ENCODE data around the gene AKT3. TPM values are rescaled to one million over a fixed set of nuclear protein-coding genes. Genes with fewer than 3 reads are reported as not detected.
"Not testable (repeated sequence)": the region's sequence is repeated elsewhere in the genome, so short reads cannot be mapped to it uniquely, and the experiment has no call there.

The AKT3 gene
- total RNA-seq, 1 experiment from 2014 or later, result 55.0 TPM

- no peaks in the 10 kb centered on the region for H3K4me1 ChIP-seq (replicated peaks)
- no peak for DNase-seq (ENCODE audit: low read depth in 1 of 2, low spot score in 2 of 2)
- H3K36me3 ChIP-seq, result peaks cover 25% of the 10 kb centered on the region
- H3K4me3 ChIP-seq, result no peak overlapping the region
- H3K27ac ChIP-seq, result no peak overlapping the region
- no peaks in the 10 kb centered on the region for H3K9me3 ChIP-seq (replicated peaks)
- no peaks in the 10 kb centered on the region for H3K27me3 ChIP-seq (replicated peaks)
Measured at GRCh38 chr1:243605604-243606003, 244.4 kb downstream of the AKT3 start.

GRCh38 chr1:243601720-243602119 is 248.3 kb downstream of the AKT3 start:
- Histone ChIP-seq H3K4me3 (no peak overlapping the region), H3K27ac (no peak overlapping the region), H3K4me1 (replicated peaks) (peaks cover 1% of the 10 kb centered on the region; the same call in 1 of the 2 replicates), H3K27me3 (replicated peaks) (no peaks in the 10 kb centered on the region), H3K9me3 (replicated peaks) (no peaks in the 10 kb centered on the region), H3K36me3 (peaks cover 11% of the 10 kb centered on the region; the same call in 1 of the 2 replicates)
- no peak for DNase-seq (ENCODE audit: low read depth in 1 of 2, low spot score in 2 of 2)

- no peaks in the 10 kb centered on the region for H3K27me3 ChIP-seq (replicated peaks)
- peaks cover 10% of the 10 kb centered on the region; the same call in 1 of the 2 replicates for H3K4me1 ChIP-seq (replicated peaks)
- DNase-seq (ENCODE audit: low read depth in 1 of 2, low spot score in 2 of 2), result no peak
- H3K27ac ChIP-seq, result no peak overlapping the region
- H3K36me3 ChIP-seq, result peaks cover 9% of the 10 kb centered on the region
- no peak overlapping the region for H3K4me3 ChIP-seq
- H3K9me3 ChIP-seq (replicated peaks), result no peaks in the 10 kb centered on the region
Measured at GRCh38 chr1:243598433-243598832, 251.6 kb downstream of the AKT3 start.

GRCh38 chr1:243597383-243597782 is 252.7 kb downstream of the AKT3 start:
- no peak for DNase-seq (ENCODE audit: low read depth in 1 of 2, low spot score in 2 of 2)
- Histone ChIP-seq H3K36me3 (peaks cover 9% of the 10 kb centered on the region), H3K4me3 (no peak overlapping the region), H3K27ac (no peak overlapping the region), H3K9me3 (replicated peaks) (no peaks in the 10 kb centered on the region), H3K27me3 (replicated peaks) (no peaks in the 10 kb centered on the region), H3K4me1 (replicated peaks) (peaks cover 10% of the 10 kb centered on the region; the same call in 1 of the 2 replicates)

GRCh38 chr1:243596431-243597062 is 253.5 kb downstream of the AKT3 start:
- DNase-seq (ENCODE audit: low read depth in 1 of 2, low spot score in 2 of 2), result peak in 1 of 2 experiments; percentile 46
- H3K9me3 ChIP-seq (replicated peaks), result no peaks in the 10 kb centered on the region
- H3K4me1 ChIP-seq (replicated peaks), result peaks cover 10% of the 10 kb centered on the region; the same call in 1 of the 2 replicates
- no peak overlapping the region for H3K4me3 ChIP-seq
- H3K27me3 ChIP-seq (replicated peaks), result no peaks in the 10 kb centered on the region
- H3K27ac ChIP-seq, result no peak overlapping the region
- H3K36me3 ChIP-seq, result peaks cover 4% of the 10 kb centered on the region; the same call in 1 of the 2 replicates

GRCh38 chr1:243595527-243596210 is 254.4 kb downstream of the AKT3 start:
- no peak for DNase-seq (ENCODE audit: low read depth in 1 of 2, low spot score in 2 of 2)
- Histone ChIP-seq H3K27me3 (replicated peaks) (no peaks in the 10 kb centered on the region), H3K9me3 (replicated peaks) (no peaks in the 10 kb centered on the region), H3K36me3 (peaks cover 3% of the 10 kb centered on the region; the same call in 1 of the 2 replicates), H3K4me1 (replicated peaks) (peaks cover 10% of the 10 kb centered on the region; the same call in 1 of the 2 replicates), H3K27ac (0 out of 2 replicates have a peak overlapping the region, but pooled peaks have one; percentile 11), H3K4me3 (no peak overlapping the region)

GRCh38 chr1:243594455-243594854 is 255.6 kb downstream of the AKT3 start:
- Histone ChIP-seq H3K27ac (no peak overlapping the region), H3K4me3 (no peak overlapping the region), H3K9me3 (replicated peaks) (no peaks in the 10 kb centered on the region), H3K27me3 (replicated peaks) (no peaks in the 10 kb centered on the region), H3K36me3 (peaks cover 3% of the 10 kb centered on the region; the same call in 1 of the 2 replicates), H3K4me1 (replicated peaks) (peaks cover 10% of the 10 kb centered on the region; the same call in 1 of the 2 replicates)
- no peak for DNase-seq (ENCODE audit: low read depth in 1 of 2, low spot score in 2 of 2)

GRCh38 chr1:243589286-243589685 is 260.8 kb downstream of the AKT3 start:
- H3K27me3 ChIP-seq (replicated peaks); H3K9me3 ChIP-seq (replicated peaks); H3K27ac ChIP-seq; DNase-seq (ENCODE audit: low read depth in 1 of 2, low spot score in 2 of 2); H3K4me3 ChIP-seq; H3K4me1 ChIP-seq (replicated peaks): not testable (repeated sequence)
- H3K36me3 ChIP-seq, result peaks cover 16% of the 10 kb centered on the region

GRCh38 chr1:243587823-243588560 is 262.1 kb downstream of the AKT3 start:
- H3K36me3 ChIP-seq, result peaks cover 16% of the 10 kb centered on the region
- H3K4me1 ChIP-seq (replicated peaks), result no peaks in the 10 kb centered on the region
- no peaks in the 10 kb centered on the region; the same call in 1 of the 2 replicates for H3K9me3 ChIP-seq (replicated peaks)
- no peaks in the 10 kb centered on the region for H3K27me3 ChIP-seq (replicated peaks)
- no peak overlapping the region for H3K27ac ChIP-seq
- no peak overlapping the region for H3K4me3 ChIP-seq
- no peak for DNase-seq (ENCODE audit: low read depth in 1 of 2, low spot score in 2 of 2)

- H3K4me1 ChIP-seq (replicated peaks), result no peaks in the 10 kb centered on the region
- no peak overlapping the region for H3K27ac ChIP-seq
- no peaks in the 10 kb centered on the region for H3K27me3 ChIP-seq (replicated peaks)
- no peak overlapping the region for H3K4me3 ChIP-seq
- H3K9me3 ChIP-seq (replicated peaks), result peaks cover 3% of the 10 kb centered on the region
- H3K36me3 ChIP-seq, result peaks cover 16% of the 10 kb centered on the region
- no peak for DNase-seq (ENCODE audit: low read depth in 1 of 2, low spot score in 2 of 2)
Measured at GRCh38 chr1:243587285-243587684, 262.8 kb downstream of the AKT3 start.

- Histone ChIP-seq H3K4me3 (no peak overlapping the region), H3K27ac (no peak overlapping the region), H3K9me3 (replicated peaks) (peaks cover 3% of the 10 kb centered on the region), H3K4me1 (replicated peaks) (no peaks in the 10 kb centered on the region), H3K27me3 (replicated peaks) (no peaks in the 10 kb centered on the region), H3K36me3 (peaks cover 16% of the 10 kb centered on the region)
- DNase-seq (ENCODE audit: low read depth in 1 of 2, low spot score in 2 of 2), result no peak
Measured at GRCh38 chr1:243585982-243586381, 264.1 kb downstream of the AKT3 start.

- DNase-seq (ENCODE audit: low read depth in 1 of 2, low spot score in 2 of 2), result no peak
Measured at GRCh38 chr1:243582326-243582725, 267.7 kb downstream of the AKT3 start.

GRCh38 chr1:243580984-243581383 is 269.1 kb downstream of the AKT3 start:
- Histone ChIP-seq H3K36me3 (peaks cover 22% of the 10 kb centered on the region), H3K27ac (no peak overlapping the region), H3K27me3 (replicated peaks) (no peaks in the 10 kb centered on the region), H3K9me3 (replicated peaks) (peaks cover 6% of the 10 kb centered on the region), H3K4me1 (replicated peaks) (no peaks in the 10 kb centered on the region), H3K4me3 (no peak overlapping the region)
- no peak for DNase-seq (ENCODE audit: low read depth in 1 of 2, low spot score in 2 of 2)

More at GRCh38 chr1:243582326-243582725, 267.7 kb downstream of the AKT3 start:
- peaks cover 3% of the 10 kb centered on the region for H3K9me3 ChIP-seq (replicated peaks)
- peaks cover 28% of the 10 kb centered on the region for H3K36me3 ChIP-seq
- no peaks in the 10 kb centered on the region for H3K4me1 ChIP-seq (replicated peaks)
- H3K4me3 ChIP-seq, result no peak overlapping the region
- no peak overlapping the region for H3K27ac ChIP-seq
- no peaks in the 10 kb centered on the region for H3K27me3 ChIP-seq (replicated peaks)

GRCh38 chr1:243580072-243580471 is 270.0 kb downstream of the AKT3 start:
- Histone ChIP-seq H3K36me3 (peaks cover 22% of the 10 kb centered on the region), H3K4me3 (no peak overlapping the region), H3K4me1 (replicated peaks) (no peaks in the 10 kb centered on the region), H3K27me3 (replicated peaks) (no peaks in the 10 kb centered on the region), H3K9me3 (replicated peaks) (peaks cover 6% of the 10 kb centered on the region), H3K27ac (no peak overlapping the region)
- DNase-seq (ENCODE audit: low read depth in 1 of 2, low spot score in 2 of 2), result no peak
